ENCODE data around the gene SH3GL3.

Gene SH3GL3

DNA sequence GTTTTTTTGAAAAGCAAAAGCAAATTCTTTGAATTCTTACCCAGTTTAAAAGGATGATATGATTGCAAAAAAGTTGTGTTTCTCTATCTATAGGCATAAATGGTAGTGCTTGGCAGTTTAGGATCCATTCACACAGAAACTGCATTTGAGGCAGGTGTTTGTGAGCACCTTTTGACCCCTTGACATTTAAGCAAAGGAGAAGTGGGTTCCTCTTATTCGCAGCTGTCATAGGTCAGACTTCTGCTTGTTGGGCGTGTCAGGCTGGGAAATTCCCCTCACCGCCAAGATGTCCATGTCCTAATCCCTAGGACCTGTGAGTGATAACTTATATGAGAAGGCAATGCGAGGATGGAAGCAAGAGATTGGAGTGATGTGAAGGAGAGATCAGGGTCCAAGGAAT, 67.4 kb downstream of the SH3GL3 start:
- DNase-seq: no peak

GRCh38 chr15:83515164-83515563, 68.0 kb downstream of the SH3GL3 start:
- DNase-seq: no peak

DNA sequence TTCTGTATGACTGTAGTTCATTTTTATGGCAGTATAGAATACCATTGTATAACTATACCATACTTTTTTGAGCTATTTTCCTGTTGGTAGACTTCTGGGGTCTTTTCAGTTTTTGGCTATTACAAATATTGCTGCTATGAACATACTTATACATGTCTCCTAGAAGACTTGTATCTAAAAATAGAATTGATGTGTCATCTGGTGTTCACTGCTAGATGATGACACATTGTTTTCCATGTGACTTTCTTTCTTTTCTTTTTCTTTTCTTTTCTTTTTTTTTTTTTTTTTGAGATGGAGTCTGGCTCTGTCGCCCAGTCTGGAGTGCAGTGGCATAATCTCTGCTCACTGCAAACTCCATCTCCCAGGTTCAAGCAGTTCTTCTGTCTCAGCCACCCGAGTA, 69.8 kb downstream of the SH3GL3 start:
- DNase-seq: no peak

GRCh38 chr15:83526319-83526718, 79.2 kb downstream of the SH3GL3 start:
- no peak for DNase-seq

GRCh38 chr15:83533410-83533962, 86.3 kb downstream of the SH3GL3 start:
- DNase-seq: no peak

DNA sequence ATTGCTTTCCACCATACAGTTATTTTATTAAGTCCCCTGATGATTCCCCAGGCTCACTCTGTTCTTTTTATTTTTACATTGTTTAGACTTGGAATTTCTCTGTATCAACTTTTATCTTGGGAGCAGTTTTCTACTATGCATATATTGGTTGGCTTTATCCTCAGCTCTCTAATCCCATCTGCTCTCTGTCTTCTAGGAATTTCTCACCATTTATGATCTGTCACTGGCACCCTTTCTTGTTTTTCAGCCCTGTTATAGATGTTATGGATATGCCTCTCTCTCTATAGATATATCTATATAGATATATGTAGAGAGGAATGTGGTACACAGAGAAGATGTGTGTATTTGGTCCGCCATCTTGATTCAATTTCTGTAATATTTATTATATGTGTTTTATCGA, 90.5 kb downstream of the SH3GL3 start:
- no peak for DNase-seq

GRCh38 chr15:83538682-83539081, 91.5 kb downstream of the SH3GL3 start:
- no peak for DNase-seq

GRCh38 chr15:83545804-83546511, 98.8 kb downstream of the SH3GL3 start:
- DNase-seq: no peak

DNA sequence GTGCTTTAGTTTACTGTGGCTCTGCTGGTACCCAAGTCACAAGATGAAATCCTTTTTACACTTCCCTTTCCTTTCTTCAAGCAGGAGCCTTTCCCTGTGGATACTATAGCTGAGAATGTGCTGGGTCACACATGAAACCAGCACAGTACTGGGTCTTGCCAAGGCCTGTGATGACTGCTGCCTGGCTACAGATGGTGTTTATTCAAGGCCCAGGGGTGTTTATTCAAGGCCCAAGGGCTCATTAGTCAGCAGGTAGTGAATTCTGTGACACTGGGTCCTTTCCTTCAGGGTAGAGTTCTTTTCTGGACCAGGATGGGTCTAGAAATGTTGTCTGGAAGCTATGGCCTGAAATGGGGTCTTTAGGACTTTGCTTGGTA, 99.4 kb downstream of the SH3GL3 start:
- DNase-seq: no peak

DNA sequence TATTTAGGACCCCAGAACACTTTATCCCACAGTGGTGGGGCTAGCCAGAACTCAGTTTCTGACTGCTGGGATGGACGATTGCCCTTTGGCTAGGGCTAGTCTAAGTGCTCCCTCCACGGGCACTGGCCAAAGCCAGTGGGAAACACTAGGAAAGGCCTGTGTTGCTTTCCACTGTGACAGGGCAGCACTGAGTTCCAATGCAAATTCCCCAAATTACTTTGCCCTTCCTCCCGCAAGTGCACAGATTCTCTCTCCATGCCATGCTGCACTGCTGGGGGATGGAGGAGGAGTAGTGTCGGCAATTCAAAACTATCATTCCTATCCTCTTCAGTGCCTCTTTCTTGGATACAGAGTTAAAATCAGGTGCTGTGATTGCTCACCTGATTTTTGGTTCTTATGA, 100.0 kb downstream of the SH3GL3 start:
- no peak for DNase-seq

- no peak for DNase-seq
Measured at GRCh38 chr15:83549623-83550022, 102.5 kb downstream of the SH3GL3 start.

DNA sequence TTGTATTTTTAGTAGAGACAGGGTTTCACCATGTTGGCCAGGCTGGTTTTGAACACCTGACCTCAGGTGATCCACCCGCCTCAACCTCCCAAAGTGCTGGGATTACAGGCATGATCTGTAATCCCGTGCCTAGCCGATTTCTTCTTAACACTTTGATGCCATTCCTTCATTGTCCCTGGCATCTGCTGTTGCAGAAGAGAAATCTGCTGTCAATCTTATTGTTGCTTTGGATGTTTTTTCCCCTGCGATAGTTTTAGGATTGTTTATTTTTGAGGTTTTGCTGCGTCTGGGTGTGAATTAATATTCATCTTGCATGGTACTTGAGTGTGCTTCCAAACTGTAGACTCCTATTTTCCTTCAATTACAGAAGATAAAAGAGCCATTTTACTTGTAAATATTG, 107.4 kb downstream of the SH3GL3 start:
- DNase-seq: no peak

GRCh38 chr15:83555383-83555782, 108.2 kb downstream of the SH3GL3 start:
- no peak for DNase-seq

GRCh38 chr15:83556068-83556467, 108.9 kb downstream of the SH3GL3 start:
- no peak for DNase-seq

DNA sequence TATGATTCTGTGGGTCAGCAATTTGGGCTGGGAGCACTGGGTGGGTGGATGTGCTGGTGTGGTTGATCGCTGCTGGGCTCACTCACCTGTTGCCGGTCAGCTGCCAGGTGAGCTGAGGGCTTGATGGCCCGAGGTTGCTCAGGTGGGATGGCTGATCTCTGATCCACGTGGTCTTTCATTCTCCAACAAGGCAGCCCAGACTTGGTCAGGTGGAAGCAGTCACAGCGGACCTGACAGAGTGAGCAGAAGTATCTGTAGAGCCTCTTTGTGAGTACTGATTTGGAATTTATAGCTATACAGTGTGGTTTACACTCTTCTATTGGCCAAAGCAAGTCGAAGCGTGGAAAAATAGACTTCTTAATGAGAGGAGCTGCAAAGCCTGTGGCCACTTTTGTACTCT, 109.6 kb downstream of the SH3GL3 start:
- no peak for DNase-seq

DNA sequence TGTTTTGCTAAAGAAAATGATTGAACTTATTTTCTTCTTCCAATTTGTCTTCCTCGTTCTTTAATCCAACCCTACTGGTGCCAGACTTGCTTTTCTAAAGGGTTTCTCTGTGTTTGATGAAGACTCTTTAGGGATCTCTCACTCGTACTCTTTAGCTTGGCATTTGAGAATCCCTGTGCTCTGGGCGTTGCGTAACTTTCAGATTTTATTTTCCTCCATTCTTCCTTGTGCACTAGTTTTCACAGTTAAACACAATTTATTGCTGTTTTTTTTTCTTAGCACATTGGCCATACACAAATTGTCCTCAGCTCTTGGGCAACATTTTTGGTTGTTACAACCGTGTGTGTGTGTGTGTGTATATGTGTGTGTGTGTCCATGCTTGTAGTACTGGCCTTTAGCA, 111.0 kb downstream of the SH3GL3 start:
- DNase-seq: no peak

- DNase-seq: peak; percentile 57
Measured at GRCh38 chr15:83559310-83559966, 112.3 kb downstream of the SH3GL3 start.

DNA sequence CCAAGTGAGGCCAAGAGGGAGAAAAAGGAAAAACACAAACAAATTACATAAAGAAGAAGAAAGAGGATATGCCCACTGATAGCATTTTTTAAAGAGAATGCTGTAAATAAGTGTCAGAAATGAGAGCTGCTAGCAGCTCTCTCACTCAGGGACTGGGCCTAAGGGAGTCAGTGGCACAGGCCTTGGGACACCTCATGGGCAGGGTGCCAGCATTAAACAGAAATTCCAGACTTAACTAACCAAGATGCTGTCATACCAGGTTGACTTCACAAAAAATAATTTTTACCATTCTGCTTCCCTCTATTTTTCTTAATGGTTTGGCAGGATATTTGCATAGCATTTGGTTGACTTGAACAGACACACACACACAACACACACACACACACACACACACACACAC, 114.5 kb downstream of the SH3GL3 start:
- DNase-seq: no peak

DNA sequence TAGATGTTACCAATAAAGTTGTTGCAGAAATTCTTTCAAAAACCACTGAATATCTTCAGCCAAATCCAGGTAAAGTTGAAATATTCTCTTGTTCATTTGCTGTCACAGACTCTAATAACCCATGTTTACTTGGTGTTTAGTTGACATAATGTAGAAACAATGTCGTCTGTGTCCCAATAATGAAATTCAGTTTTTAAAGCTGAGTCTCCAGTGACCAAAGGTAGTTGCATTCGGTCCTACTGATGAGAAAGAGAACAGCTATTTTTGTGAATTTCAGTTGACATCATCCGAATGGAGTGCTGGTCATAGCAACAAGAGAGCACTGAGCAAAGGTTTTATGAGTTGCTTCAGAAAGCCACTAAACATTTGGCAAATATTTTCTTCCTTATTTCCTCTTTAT, 118.0 kb downstream of the SH3GL3 start:
- DNase-seq: no peak

GRCh38 chr15:83565553-83566159, 118.5 kb downstream of the SH3GL3 start:
- DNase-seq: no peak

DNA sequence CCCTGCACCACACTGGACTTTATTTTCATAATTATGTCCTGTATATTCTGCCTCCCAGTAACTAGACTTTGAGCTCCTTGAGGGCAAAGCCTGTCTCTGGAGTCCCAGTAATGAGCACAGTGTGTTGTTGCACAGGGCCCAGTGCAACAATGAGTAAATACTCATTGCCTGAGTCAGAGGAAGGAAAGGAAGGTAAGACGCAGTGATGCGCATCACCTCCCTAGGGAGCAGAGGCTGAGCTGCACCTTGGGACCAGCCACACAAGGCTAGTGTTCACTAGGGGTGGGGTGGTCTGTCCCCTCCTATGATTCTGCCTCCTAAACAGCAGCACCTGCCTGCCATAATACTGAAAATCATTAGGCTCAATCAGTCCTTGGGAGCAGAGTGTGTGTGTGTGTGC, 120.2 kb downstream of the SH3GL3 start:
- no peak for DNase-seq

DNA sequence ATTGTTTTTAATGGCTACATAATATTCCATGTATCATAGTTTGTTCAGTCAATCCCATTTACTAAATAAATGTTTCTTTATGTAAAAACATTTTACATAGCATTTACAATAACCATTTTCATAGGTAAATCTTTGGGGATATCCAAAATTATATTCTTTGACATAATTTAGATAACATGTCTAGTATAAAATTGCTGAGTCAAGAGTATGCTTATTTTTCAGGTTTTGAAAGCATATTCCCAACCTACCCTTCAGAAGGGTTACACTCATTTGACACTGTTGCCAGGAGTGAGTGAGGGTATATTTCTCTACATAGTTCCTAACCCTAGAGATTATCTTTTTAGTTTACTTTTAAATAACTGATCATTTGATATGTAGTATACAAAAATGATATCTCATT, 122.2 kb downstream of the SH3GL3 start:
- no peak for DNase-seq

DNA sequence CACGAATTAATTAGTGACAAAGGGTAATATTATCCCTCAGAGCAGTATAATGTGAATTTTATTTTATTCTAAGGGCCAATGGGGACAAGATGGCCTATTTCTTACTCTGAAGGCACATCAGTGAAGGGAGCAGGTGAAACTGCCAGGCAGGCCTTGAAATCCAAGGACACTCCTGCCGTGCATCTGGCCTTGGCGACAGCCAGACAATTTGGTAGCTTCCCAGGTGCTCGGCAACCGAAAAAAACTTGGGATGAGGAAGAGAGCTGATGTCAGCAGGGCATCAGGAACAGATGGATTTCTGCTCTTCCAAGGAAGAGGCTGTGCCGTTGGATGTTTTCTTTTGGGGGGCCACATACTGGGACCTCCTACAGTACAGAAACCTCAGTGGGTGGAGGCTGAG, 123.6 kb downstream of the SH3GL3 start:
- DNase-seq: no peak

All from stimulated activated CD4-positive, alpha-beta T cell treated with anti-CD3 and anti-CD28 coated beads, Interleukin-15, amount 100 ng/mL, for 24 hours (primary cell).